Natural killer cell (primary cell): ENCODE data around the gene VCL. TPM values are rescaled to one million over a fixed set of nuclear protein-coding genes. Genes with fewer than 3 reads are reported as not detected.

ENCODE experiments used
- ATAC-seq, 3 donors: fragments of 150-1000 bp in 2 of 3; fragments of 200-7000 bp in 1 of 3; cut with Tn5 transposase; 1 replicate in 1 of 3; 2 replicates in 2 of 3; pipeline ENCODE4 v1.10.0; 2021; ENCODE audit warnings: mild to moderate bottlenecking in 2 of 3, moderate library complexity in 2 of 3
- DNase-seq, 2 donors: peaks; one replicate each; pipeline versions ENCODE4 v3.0.0 to v3.0.0-alpha.2; 2013 to 2021; ENCODE audit warnings: mixed read lengths in 1 of 2
- H3K27ac ChIP-seq: one replicate; pipeline ENCODE4 v1.5.1; 2013; ENCODE audit warnings: mild to moderate bottlenecking, low read length
- H3K27me3 ChIP-seq: one replicate; pipeline ENCODE4 v1.6.1; 2013; ENCODE audit warnings: low read length; ENCODE audit not compliant: control insufficient read depth, insufficient read depth
- H3K36me3 ChIP-seq: one replicate; pipeline ENCODE4 v1.6.1; 2013; ENCODE audit warnings: low read length; ENCODE audit not compliant: control insufficient read depth, insufficient read depth
- H3K4me1 ChIP-seq: one replicate; pipeline ENCODE4 v1.6.1; 2013; ENCODE audit warnings: low read length; ENCODE audit not compliant: control insufficient read depth, insufficient read depth
- H3K4me3 ChIP-seq: one replicate; pipeline ENCODE4 v1.5.1; 2013; ENCODE audit warnings: low read length
- H3K9me3 ChIP-seq: one replicate; pipeline ENCODE4 v1.6.1; 2013; ENCODE audit warnings: low read length; ENCODE audit not compliant: control insufficient read depth, insufficient read depth
- H3K27ac Mint-ChIP-seq, 2 donors: one replicate each; pipeline ENCODE4 v1.8.0; 2022; ENCODE audit warnings: mild to moderate bottlenecking in 2 of 2, mixed read lengths in 2 of 2, moderate library complexity in 1 of 2
- H3K27me3 Mint-ChIP-seq, 2 donors: one replicate each; pipeline ENCODE4 v1.8.0; 2022; ENCODE audit warnings: low read depth in 2 of 2, mixed read lengths in 2 of 2
- H3K36me3 Mint-ChIP-seq: one replicate; pipeline ENCODE4 v1.8.0; 2022; ENCODE audit warnings: mixed read lengths
- H3K4me1 Mint-ChIP-seq, 2 donors: one replicate each; pipeline ENCODE4 v1.8.0; 2022; ENCODE audit warnings: mixed read lengths in 2 of 2
- H3K4me3 Mint-ChIP-seq: one replicate; pipeline ENCODE4 v1.8.0; 2022; ENCODE audit warnings: mild to moderate bottlenecking, moderate library complexity, mixed read lengths
- H3K9me3 Mint-ChIP-seq, 2 donors: one replicate each; pipeline ENCODE4 v1.8.0; 2022; ENCODE audit warnings: mixed read lengths in 2 of 2
- WGBS: methylation state at CpG from one replicate; pipeline ENCODE4 v1.1.7; 2013; ENCODE audit warnings: missing lambda C conversion rate; ENCODE audit not compliant: insufficient coverage; 5-methylcytosine and 5-hydroxymethylcytosine counted together
- intact Hi-C: fragments of 100-400 bp; cut with micrococcal nuclease; formaldehyde crosslinking; loops from one replicate; pipeline ENCODE4 v1.14.2; 2022
- total RNA-seq, 4 donors: library from RNA; stranded (reverse); fragments of 120-200 nt in 1 of 4; gene quantifications; one replicate each; pipeline versions ENCODE4 v1.2.3 to v1.2.4, GENCODE V29; 2013 to 2022
- TF ChIP-seq, protein P1 (sequence below): fragments of 200-600 bp; IDR thresholded peaks from one replicate; pipeline ENCODE4 v1.8.0; 2022; ENCODE audit warnings: antibody characterized with exemption

VCL gene
- total RNA-seq, 3 donors from 2014 or later (not counting 1 experiment from before 2014, with no cell fraction given): 121 to 145 (median 122) TPM

DNA sequence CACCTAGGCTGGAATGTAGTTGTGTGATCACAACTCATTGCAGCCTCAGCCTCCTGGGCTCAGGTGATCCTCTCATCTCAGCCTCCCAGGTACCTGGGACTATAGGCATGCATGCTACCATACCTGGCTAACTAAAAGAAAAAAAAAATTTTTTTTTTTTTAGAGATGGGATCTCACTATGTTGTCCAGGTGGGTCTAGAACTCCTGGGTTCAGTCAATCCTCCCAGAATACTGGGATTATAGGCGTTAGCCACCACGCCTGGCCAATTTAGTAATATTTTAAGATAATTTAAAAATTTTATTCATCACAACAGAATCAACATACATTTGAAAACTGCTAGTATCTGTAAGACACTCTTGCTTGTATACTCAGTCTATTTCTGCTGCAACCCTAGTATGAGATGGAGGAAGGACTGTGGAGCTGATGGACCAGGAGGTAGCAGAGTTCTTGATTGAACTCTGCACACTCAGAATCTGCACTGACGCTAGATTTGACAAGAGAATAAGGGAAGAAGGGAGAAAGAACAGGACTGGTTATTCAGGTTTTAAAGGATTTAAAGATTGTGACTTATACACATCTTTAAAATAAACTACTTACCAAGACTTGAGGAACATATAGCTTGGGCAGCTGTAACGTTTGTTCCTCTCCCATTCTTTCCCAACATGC, 57.6 kb downstream of the VCL start:
- H3K9me3 ChIP-seq: no peaks in the 10 kb centered on the region
- Mint-ChIP-seq H3K9me3 (no peaks in the 10 kb centered on the region), H3K36me3 (no peaks in the 10 kb centered on the region), H3K4me3 (no peak overlapping the region), H3K27ac (peak overlapping the region; percentile 2 to 64), H3K4me1 (peaks cover 37 to 43% of the 10 kb centered on the region in 2 donors), H3K27me3 (no peaks in the 10 kb centered on the region)
- peaks cover 19% of the 10 kb centered on the region for H3K4me1 ChIP-seq
- ATAC-seq: peak in 1 of 3 donors; percentile 27
- H3K27ac ChIP-seq: no peak overlapping the region
- TF ChIP-seq, protein P1, sequence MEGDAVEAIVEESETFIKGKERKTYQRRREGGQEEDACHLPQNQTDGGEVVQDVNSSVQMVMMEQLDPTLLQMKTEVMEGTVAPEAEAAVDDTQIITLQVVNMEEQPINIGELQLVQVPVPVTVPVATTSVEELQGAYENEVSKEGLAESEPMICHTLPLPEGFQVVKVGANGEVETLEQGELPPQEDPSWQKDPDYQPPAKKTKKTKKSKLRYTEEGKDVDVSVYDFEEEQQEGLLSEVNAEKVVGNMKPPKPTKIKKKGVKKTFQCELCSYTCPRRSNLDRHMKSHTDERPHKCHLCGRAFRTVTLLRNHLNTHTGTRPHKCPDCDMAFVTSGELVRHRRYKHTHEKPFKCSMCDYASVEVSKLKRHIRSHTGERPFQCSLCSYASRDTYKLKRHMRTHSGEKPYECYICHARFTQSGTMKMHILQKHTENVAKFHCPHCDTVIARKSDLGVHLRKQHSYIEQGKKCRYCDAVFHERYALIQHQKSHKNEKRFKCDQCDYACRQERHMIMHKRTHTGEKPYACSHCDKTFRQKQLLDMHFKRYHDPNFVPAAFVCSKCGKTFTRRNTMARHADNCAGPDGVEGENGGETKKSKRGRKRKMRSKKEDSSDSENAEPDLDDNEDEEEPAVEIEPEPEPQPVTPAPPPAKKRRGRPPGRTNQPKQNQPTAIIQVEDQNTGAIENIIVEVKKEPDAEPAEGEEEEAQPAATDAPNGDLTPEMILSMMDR: no peak
- H3K36me3 ChIP-seq: no peaks in the 10 kb centered on the region
- WGBS: 53% methylated on average over 2 of the region's 4 CpGs
- intact Hi-C loops: no loop called here
- no peak overlapping the region for H3K4me3 ChIP-seq
- DNase-seq: no peak
- H3K27me3 ChIP-seq: no peaks in the 10 kb centered on the region

GRCh38 chr10:74056050-74056818, 58.3 kb downstream of the VCL start:
- Mint-ChIP-seq H3K4me1 (peaks cover 43 to 47% of the 10 kb centered on the region in 2 donors), H3K27me3 (no peaks in the 10 kb centered on the region), H3K4me3 (peak overlapping the region; percentile 0), H3K9me3 (no peaks in the 10 kb centered on the region), H3K27ac (peak overlapping the region; percentile 2 to 64), H3K36me3 (no peaks in the 10 kb centered on the region)
- Histone ChIP-seq H3K27me3 (no peaks in the 10 kb centered on the region), H3K9me3 (no peaks in the 10 kb centered on the region), H3K4me1 (peaks cover 19% of the 10 kb centered on the region), H3K4me3 (no peak overlapping the region), H3K27ac (no peak overlapping the region), H3K36me3 (no peaks in the 10 kb centered on the region)
- ATAC-seq: peak; percentile 34 to 51 (median 46)
- 71% methylated on average over 2 of the region's 2 CpGs for WGBS
- TF ChIP-seq, protein P1: no peak
- intact Hi-C loops: no loop called here
- DNase-seq: no peak

- Histone ChIP-seq H3K27me3 (no peaks in the 10 kb centered on the region), H3K9me3 (peaks cover 3% of the 10 kb centered on the region), H3K4me3 (no peak overlapping the region), H3K36me3 (peaks cover 2% of the 10 kb centered on the region), H3K27ac (no peak overlapping the region), H3K4me1 (peaks cover 19% of the 10 kb centered on the region)
- Mint-ChIP-seq H3K4me3 (peak overlapping the region; percentile 55), H3K27me3 (no peaks in the 10 kb centered on the region), H3K36me3 (peaks cover under 1% of the 10 kb centered on the region), H3K4me1 (peaks cover 46 to 48% of the 10 kb centered on the region in 2 donors), H3K27ac (peak overlapping the region; percentile 64 to 84), H3K9me3 (no peaks in the 10 kb centered on the region)
- TF ChIP-seq, protein P1: no peak
- 4% methylated on average over 4 of the region's 4 CpGs for WGBS
- intact Hi-C loops: no loop called here
- DNase-seq (peak in 1 of 2 donors; percentile 14), ATAC-seq (no peak)
Observed at GRCh38 chr10:74058071-74058470, 60.2 kb downstream of the VCL start.
